Stomach (tissue), 9 donors: ENCODE results near the gene NAA40. TPM values are rescaled to one million over a fixed set of nuclear protein-coding genes. Genes with fewer than 3 reads are reported as not detected.
A peak's percentile ranks its signal among the peaks of the same experiment; 100 is the strongest.

Experiments
- DNase-seq, 2 donors: peaks; one replicate each; pipeline versions ENCODE4 v3.0.0 to v3.0.0-alpha.2; 2013 to 2019
- H3K27ac ChIP-seq, 5 donors: fragments of 200-600 bp in 4 of 5; sonication (generic) in 4 of 5; one replicate each; pipeline ENCODE4 v1.5.1; 2013 to 2019; ENCODE audit warnings: mild to moderate bottlenecking in 1 of 5, moderate library complexity in 1 of 5
- H3K27me3 ChIP-seq, 3 donors: fragments of 200-600 bp; sonication (generic); one replicate each; pipeline ENCODE4 v1.5.1; 2017 to 2019; ENCODE audit warnings: mixed run types in 1 of 3
- H3K36me3 ChIP-seq, 4 donors: fragments of 200-600 bp; sonication (generic); 1 replicate in 3 of 4; 2 replicates in 1 of 4; pipeline ENCODE4 v1.5.1; 2016 to 2019
- H3K4me1 ChIP-seq, 4 donors: fragments of 200-600 bp; sonication (generic); one replicate each; pipeline ENCODE4 v1.5.1; 2016 to 2019
- H3K4me3 ChIP-seq, 4 donors: fragments of 200-600 bp; sonication (generic) in 3 of 4; one replicate each; pipeline ENCODE4 v1.5.1; 2016 to 2019; ENCODE audit warnings: mild to moderate bottlenecking in 1 of 4
- H3K9me3 ChIP-seq, 4 donors: fragments of 200-600 bp; sonication (generic); one replicate each; pipeline ENCODE4 v1.5.1; 2016 to 2019
- CTCF ChIP-seq, 7 experiments: fragments of 450-650 bp in 4 of 7; fragments of 200-600 bp in 3 of 7; sonication (generic) in 3 of 7; IDR thresholded peaks; one replicate each; pipeline ENCODE4 v1.5.1; 2016 to 2019; ENCODE audit warnings: antibody characterized with exemption in 7 of 7, control low read depth in 2 of 7, mild to moderate bottlenecking in 1 of 7
- EP300 ChIP-seq: sonication (generic); formaldehyde crosslinking; IDR thresholded peaks from one replicate; pipeline ENCODE4 v1.6.1; 2017; ENCODE audit warnings: antibody characterized with exemption
- POLR2A ChIP-seq, 4 donors: fragments of 450-650 bp; IDR thresholded peaks; one replicate each; pipeline ENCODE4 v1.6.1; 2016; ENCODE audit warnings: antibody characterized with exemption in 4 of 4, control low read depth in 2 of 4, mild to moderate bottlenecking in 1 of 4, moderate library complexity in 1 of 4
- POLR2AphosphoS5 ChIP-seq, 3 donors: sonication (generic); formaldehyde crosslinking; IDR thresholded peaks; one replicate each; pipeline ENCODE4 v1.6.1; 2016; ENCODE audit warnings: antibody characterized with exemption in 3 of 3
- WGBS, 5 donors: extraction: QIAGEN DNeasy Blood & Tissue Kit in 3 of 5; methylation state at CpG; one replicate each; pipeline versions ENCODE4 v1.1.5 to v1.1.7; 2013 to 2018; 5-methylcytosine and 5-hydroxymethylcytosine counted together
- intact Hi-C: fragments of 100-400 bp; cut with DNase I; formaldehyde crosslinking; loops from one replicate; pipeline ENCODE4 v1.15.1; 2023; ENCODE audit warnings: low total_unique reads
- polyA plus RNA-seq, 3 donors: library from polyadenylated mRNA; stranded (reverse); fragments of 200-250 nt; gene quantifications; one replicate each; pipeline ENCODE4 v1.2.3, GENCODE V29; 2013
- total RNA-seq, 5 donors: library from RNA; depleted of rRNA; stranded (reverse); fragments of >200 nt; gene quantifications; one replicate each; pipeline versions ENCODE4 v1.1.0 to v1.2.3, GENCODE V29; 2014 to 2016
- donor health status: healthy with polysubstance abuse.
- donor health status: Bipolar disorder and iron deficiency.
- donor health status: healthy.

NAA40 gene
- total and polyA plus RNA-seq, 8 donors: 4.3 to 71.4 (median 8.1) TPM

GRCh38 chr11:63998558-63999348, 60.0 kb downstream of the NAA40 start:
- peaks cover 29 to 43% (median 32%) of the 10 kb centered on the region in 4 donors for H3K4me1 ChIP-seq
- peaks cover 0 to 26% (median 0%) of the 10 kb centered on the region in 3 donors for H3K27me3 ChIP-seq
- H3K9me3 ChIP-seq: no peaks in the 10 kb centered on the region
- peak overlapping the region; percentile 19 to 48 (median 40) for H3K4me3 ChIP-seq
- intact Hi-C loops: no loop called here
- H3K36me3 ChIP-seq: peaks cover 30 to 51% (median 50%) of the 10 kb centered on the region in 4 donors
- DNase-seq: peak; percentile 65 to 72
- H3K27ac ChIP-seq: peak overlapping the region in 3 of 5 donors; percentile 16 to 32 (median 16)
- TF ChIP-seq POLR2A (IDR thresholded peaks at IDR 0.05) (no peak), CTCF (IDR thresholded peaks at IDR 0.05) (peak in 1 of 7 experiments; percentile 22), POLR2AphosphoS5 (IDR thresholded peaks at IDR 0.05) (peak in 1 of 3 donors; percentile 14), EP300 (no peak)
- WGBS, 5 donors: 50 to 73% (median 61%) methylated on average over 29 to 54 of the region's 54 CpGs

GRCh38 chr11:63999349-64000025, 60.7 kb downstream of the NAA40 start:
- Histone ChIP-seq H3K27me3 (peaks cover 0 to 26% (median 0%) of the 10 kb centered on the region in 3 donors), H3K9me3 (no peaks in the 10 kb centered on the region), H3K4me1 (peaks cover 29 to 43% (median 32%) of the 10 kb centered on the region in 4 donors), H3K4me3 (peak overlapping the region; percentile 19 to 48 (median 40)), H3K27ac (peak overlapping the region in 2 of 5 donors; percentile 16), H3K36me3 (peaks cover 30 to 44% (median 43%) of the 10 kb centered on the region in 4 donors)
- TF ChIP-seq CTCF (IDR thresholded peaks at IDR 0.05): peak in 1 of 7 experiments; percentile 5
- peak in 1 of 3 donors; percentile 7 for TF ChIP-seq POLR2AphosphoS5 (IDR thresholded peaks at IDR 0.05)
- TF ChIP-seq POLR2A (IDR thresholded peaks at IDR 0.05): no peak
- TF ChIP-seq EP300: no peak
- 6 to 10% (median 7%) methylated on average over 33 to 59 of the region's 59 CpGs for WGBS, 5 donors
- intact Hi-C loops: loop anchor here (2.0 kb wide), 1 partner anchor 149 kb away; no protein-coding TSS in a partner anchor
- peak; percentile 85 to 91 for DNase-seq

- TF ChIP-seq POLR2AphosphoS5 (IDR thresholded peaks at IDR 0.05) (peak in 1 of 3 donors; percentile 41), CTCF (IDR thresholded peaks at IDR 0.05) (peak in 5 of 7 experiments; percentile 14 to 92 (median 74)), EP300 (no peak), POLR2A (IDR thresholded peaks at IDR 0.05) (no peak)
- peak; percentile 80 to 94 for DNase-seq
- Histone ChIP-seq H3K27me3 (peaks cover 0 to 26% (median 0%) of the 10 kb centered on the region in 3 donors), H3K4me1 (peaks cover 29 to 43% (median 32%) of the 10 kb centered on the region in 4 donors), H3K36me3 (peaks cover 30 to 37% (median 36%) of the 10 kb centered on the region in 4 donors), H3K27ac (peak overlapping the region in 1 of 5 donors; percentile 16), H3K9me3 (no peaks in the 10 kb centered on the region), H3K4me3 (peak overlapping the region; percentile 19 to 48 (median 40))
- WGBS, 5 donors: 0 to 2% (median 2%) methylated on average over 5 to 67 of the region's 67 CpGs
- intact Hi-C loops: loop anchor here (2.0 kb wide), 1 partner anchor 149 kb away; no protein-coding TSS in a partner anchor
Measured at GRCh38 chr11:64000026-64000739, 61.4 kb downstream of the NAA40 start.
